ENCODE measurements around the gene PPA2.

Gene PPA2

GRCh38 chr4:105374071-105374470 lies 99.8 kb downstream of the PPA2 start:
- H3K27ac ChIP-seq (replicated peaks) = no peak overlapping the region
- H3K4me3 ChIP-seq (replicated peaks; ENCODE audit: insufficient read depth, low read length) = no peak overlapping the region
- no peak for DNase-seq (ENCODE audit: low read depth in 1 of 2, low spot score in 1 of 2)
- H3K27me3 ChIP-seq (ENCODE audit: insufficient read depth, poor library complexity, severe bottlenecking) = no peaks in the 10 kb centered on the region
- TF ChIP-seq GABPA (IDR thresholded peaks at IDR 0.05; ENCODE audit: low read depth) (no peak), POLR2AphosphoS5 (IDR thresholded peaks at IDR 0.05; ENCODE audit: low read depth) (no peak), SPI1 (IDR thresholded peaks at IDR 0.05; ENCODE audit: borderline replicate concordance, low read depth) (no peak), CTCF (IDR thresholded peaks at IDR 0.05; ENCODE audit: insufficient read depth, low read length) (no peak), REST (IDR thresholded peaks at IDR 0.05; ENCODE audit: insufficient replicate concordance, low read depth) (no peak)

- no peak overlapping the region for H3K4me3 ChIP-seq (replicated peaks; ENCODE audit: insufficient read depth, low read length)
- no peak for DNase-seq (ENCODE audit: low read depth in 1 of 2, low spot score in 1 of 2)
- no peaks in the 10 kb centered on the region for H3K27me3 ChIP-seq (ENCODE audit: insufficient read depth, poor library complexity, severe bottlenecking)
- H3K27ac ChIP-seq (replicated peaks) = no peak overlapping the region
- TF ChIP-seq POLR2AphosphoS5 (IDR thresholded peaks at IDR 0.05; ENCODE audit: low read depth) (no peak), GABPA (IDR thresholded peaks at IDR 0.05; ENCODE audit: low read depth) (no peak), SPI1 (IDR thresholded peaks at IDR 0.05; ENCODE audit: borderline replicate concordance, low read depth) (no peak), CTCF (IDR thresholded peaks at IDR 0.05; ENCODE audit: insufficient read depth, low read length) (no peak), REST (IDR thresholded peaks at IDR 0.05; ENCODE audit: insufficient replicate concordance, low read depth) (no peak)
Observed at GRCh38 chr4:105373324-105373723, 100.5 kb downstream of the PPA2 start.

GRCh38 chr4:105369988-105370387 lies 103.9 kb downstream of the PPA2 start:
- H3K27ac ChIP-seq (replicated peaks) = no peak overlapping the region

More at GRCh38 chr4:105369988-105370387, 103.9 kb downstream of the PPA2 start:
- TF ChIP-seq CTCF (IDR thresholded peaks at IDR 0.05; ENCODE audit: insufficient read depth, low read length) = no peak
- no peak for TF ChIP-seq GABPA (IDR thresholded peaks at IDR 0.05; ENCODE audit: low read depth)
- no peak for TF ChIP-seq REST (IDR thresholded peaks at IDR 0.05; ENCODE audit: insufficient replicate concordance, low read depth)
- no peak for TF ChIP-seq SPI1 (IDR thresholded peaks at IDR 0.05; ENCODE audit: borderline replicate concordance, low read depth)
- TF ChIP-seq POLR2AphosphoS5 (IDR thresholded peaks at IDR 0.05; ENCODE audit: low read depth) = no peak
- H3K4me3 ChIP-seq (replicated peaks; ENCODE audit: insufficient read depth, low read length) = no peak overlapping the region
- DNase-seq (ENCODE audit: low read depth in 1 of 2, low spot score in 1 of 2) = no peak
- no peaks in the 10 kb centered on the region for H3K27me3 ChIP-seq (ENCODE audit: insufficient read depth, poor library complexity, severe bottlenecking)

Measured in HL-60 (cell line).